HEK293 (cell line): ENCODE measurements around the gene SYT13.

ENCODE experiments used
- CTCF ChIA-PET: fragments of 350-600 bp; formaldehyde crosslinking; extraction: SDS; loops from one replicate; lab custom pipeline; 2021; ENCODE audit warnings: antibody characterized with exemption; lab: Yijun Ruan, JAX
- POLR2A ChIA-PET: fragments of 300-600 bp; formaldehyde crosslinking; extraction: SDS; loops from one replicate; lab custom pipeline; 2020; ENCODE audit warnings: antibody characterized with exemption, inconsistent platforms; lab: Yijun Ruan, JAX
- H3K27ac ChIP-seq: fragments of 200-500 bp; sonication (Bioruptor generic); 2 replicates; pipeline ENCODE4 v1.5.1; 2014; ENCODE audit warnings: low read depth, low read length, control low read depth, inconsistent platforms; ENCODE audit errors: extremely low read depth
- H3K36me3 ChIP-seq, 2 experiments: fragments of 200-500 bp in 1 of 2; sonication (Bioruptor generic) in 1 of 2; 1 replicate in 1 of 2; 2 replicates in 1 of 2; pipeline ENCODE4 v1.5.1; 2014 to 2017; ENCODE audit warnings: inconsistent platforms in 2 of 2, low read length in 2 of 2; ENCODE audit not compliant: control insufficient read depth in 2 of 2, insufficient read depth in 1 of 2
- H3K4me1 ChIP-seq: fragments of 200-500 bp; sonication (Bioruptor generic); 2 replicates; pipeline ENCODE4 v1.5.1; 2014; ENCODE audit warnings: mild to moderate bottlenecking, low read length, inconsistent platforms; ENCODE audit not compliant: control insufficient read depth, insufficient read depth
- H3K4me3 ChIP-seq: 2 replicates; pipeline ENCODE4 v1.5.1; 2011; ENCODE audit warnings: low read depth, mild to moderate bottlenecking, control low read depth, low read length, moderate library complexity
- H3K9me3 ChIP-seq: fragments of 200-500 bp; sonication (Bioruptor generic); 2 replicates; pipeline ENCODE4 v1.5.1; 2014; ENCODE audit warnings: low read depth, low read length, inconsistent platforms; ENCODE audit not compliant: control insufficient read depth, insufficient read depth
- FEZF1 ChIP-seq: fragments of 450-650 bp; formaldehyde crosslinking; IDR thresholded peaks from 2 replicates; pipeline ENCODE4 v1.5.1; 2016; ENCODE audit warnings: missing biosample characterization, missing genetic modification characterization
- HOXA7 ChIP-seq: sonication (generic); formaldehyde crosslinking; IDR thresholded peaks from 2 replicates; pipeline ENCODE4 v1.8.1; 2022; ENCODE audit warnings: missing genetic modification reagents, borderline replicate concordance
- KLF1 ChIP-seq: fragments of 450-650 bp; formaldehyde crosslinking; IDR thresholded peaks from 2 replicates; pipeline ENCODE4 v1.5.1; 2016; ENCODE audit warnings: missing biosample characterization, missing genetic modification characterization
- ZBTB1 ChIP-seq: fragments of 450-650 bp; formaldehyde crosslinking; IDR thresholded peaks from 2 replicates; pipeline ENCODE4 v1.5.1; 2016; ENCODE audit warnings: missing biosample characterization, missing genetic modification characterization
- ZBTB20 ChIP-seq: fragments of 450-650 bp; formaldehyde crosslinking; IDR thresholded peaks from 2 replicates; pipeline ENCODE4 v1.5.1; 2016; ENCODE audit warnings: missing biosample characterization, missing genetic modification characterization
- ZFHX2 ChIP-seq: fragments of 450-650 bp; formaldehyde crosslinking; conservative IDR thresholded peaks from 2 replicates; pipeline ENCODE4 v1.5.1; 2016; ENCODE audit warnings: missing biosample characterization, missing genetic modification characterization
- ZFP3 ChIP-seq: fragments of 450-650 bp; formaldehyde crosslinking; IDR thresholded peaks from 2 replicates; pipeline ENCODE4 v1.5.1; 2016; ENCODE audit warnings: low read depth, missing biosample characterization, missing genetic modification characterization
- ZNF155 ChIP-seq: fragments of 450-650 bp; formaldehyde crosslinking; IDR thresholded peaks from 2 replicates; pipeline ENCODE4 v1.5.1; 2016; ENCODE audit warnings: missing biosample characterization, missing genetic modification characterization
- ZNF169 ChIP-seq: fragments of 450-650 bp; formaldehyde crosslinking; IDR thresholded peaks from 2 replicates; pipeline ENCODE4 v1.5.1; 2016; ENCODE audit warnings: missing biosample characterization, missing genetic modification characterization
- ZNF2 ChIP-seq: fragments of 450-650 bp; formaldehyde crosslinking; IDR thresholded peaks from 2 replicates; pipeline ENCODE4 v1.5.1; 2016; ENCODE audit warnings: missing biosample characterization, missing genetic modification characterization
- ZNF202 ChIP-seq: fragments of 450-650 bp; formaldehyde crosslinking; IDR thresholded peaks from 2 replicates; pipeline ENCODE4 v1.5.1; 2016; ENCODE audit warnings: missing biosample characterization, missing genetic modification characterization, borderline replicate concordance
- ZNF214 ChIP-seq: fragments of 450-650 bp; formaldehyde crosslinking; IDR thresholded peaks from 2 replicates; pipeline ENCODE4 v1.5.1; 2017; ENCODE audit warnings: missing biosample characterization, mild to moderate bottlenecking, missing genetic modification characterization, borderline replicate concordance
- ZNF292 ChIP-seq: fragments of 450-650 bp; formaldehyde crosslinking; IDR thresholded peaks from 2 replicates; pipeline ENCODE4 v1.5.1; 2016; ENCODE audit warnings: low read depth, missing biosample characterization, missing genetic modification characterization, borderline replicate concordance
- ZNF311 ChIP-seq: fragments of 450-650 bp; formaldehyde crosslinking; IDR thresholded peaks from 2 replicates; pipeline ENCODE4 v1.5.1; 2017; ENCODE audit warnings: missing biosample characterization, missing genetic modification characterization, borderline replicate concordance
- ZNF335 ChIP-seq: fragments of 450-650 bp; formaldehyde crosslinking; conservative IDR thresholded peaks from 2 replicates; pipeline ENCODE4 v1.5.1; 2016; ENCODE audit warnings: missing biosample characterization, missing genetic modification characterization
- ZNF350 ChIP-seq: fragments of 450-650 bp; formaldehyde crosslinking; IDR thresholded peaks from 2 replicates; pipeline ENCODE4 v1.5.0; 2017; ENCODE audit warnings: missing biosample characterization, mild to moderate bottlenecking, missing genetic modification characterization
- ZNF354C ChIP-seq: fragments of 450-650 bp; formaldehyde crosslinking; IDR thresholded peaks from 2 replicates; pipeline ENCODE4 v1.5.1; 2016; ENCODE audit warnings: missing biosample characterization, missing genetic modification characterization, low read depth, borderline replicate concordance
- ZNF37A ChIP-seq: fragments of 450-650 bp; IDR thresholded peaks from 2 replicates; pipeline ENCODE4 v1.5.1; 2018; ENCODE audit warnings: missing biosample characterization, missing genetic modification characterization
- ZNF391 ChIP-seq: fragments of 450-650 bp; formaldehyde crosslinking; IDR thresholded peaks from 2 replicates; pipeline ENCODE4 v1.5.1; 2016; ENCODE audit warnings: low read depth, missing biosample characterization, missing genetic modification characterization, borderline replicate concordance
- ZNF394 ChIP-seq: fragments of 450-650 bp; formaldehyde crosslinking; IDR thresholded peaks from 2 replicates; pipeline ENCODE4 v1.5.1; 2016; ENCODE audit warnings: missing biosample characterization, missing genetic modification characterization, mild to moderate bottlenecking, moderate library complexity, borderline replicate concordance
- ZNF514 ChIP-seq: fragments of 450-650 bp; formaldehyde crosslinking; IDR thresholded peaks from 2 replicates; pipeline ENCODE4 v1.5.1; 2016; ENCODE audit warnings: missing biosample characterization, missing genetic modification characterization
- ZNF561 ChIP-seq: fragments of 450-650 bp; IDR thresholded peaks from 2 replicates; pipeline ENCODE4 v1.5.1; 2018; ENCODE audit warnings: missing biosample characterization, missing genetic modification characterization, borderline replicate concordance
- ZNF677 ChIP-seq: fragments of 450-650 bp; IDR thresholded peaks from 2 replicates; pipeline ENCODE4 v1.5.0; 2018; ENCODE audit warnings: missing biosample characterization, mild to moderate bottlenecking, missing genetic modification characterization, moderate library complexity
- ZNF785 ChIP-seq: fragments of 450-650 bp; formaldehyde crosslinking; IDR thresholded peaks from 2 replicates; pipeline ENCODE4 v1.5.1; 2016; ENCODE audit warnings: missing biosample characterization, missing genetic modification characterization
- ZSCAN23 ChIP-seq: fragments of 450-650 bp; formaldehyde crosslinking; IDR thresholded peaks from 2 replicates; pipeline ENCODE4 v1.5.1; 2016; ENCODE audit warnings: missing biosample characterization, missing genetic modification characterization
- TF ChIP-seq, protein P1 (sequence below): fragments of 450-650 bp; formaldehyde crosslinking; IDR thresholded peaks from 2 replicates; pipeline ENCODE4 v1.5.1; 2016; ENCODE audit warnings: missing biosample characterization, missing genetic modification characterization, borderline replicate concordance
- TF ChIP-seq, protein P2 (sequence below): sonication (generic); formaldehyde crosslinking; IDR thresholded peaks from 2 replicates; pipeline ENCODE4 v1.8.1; 2022; ENCODE audit warnings: mild to moderate bottlenecking, moderate library complexity, missing genetic modification reagents

SYT13 gene

DNA sequence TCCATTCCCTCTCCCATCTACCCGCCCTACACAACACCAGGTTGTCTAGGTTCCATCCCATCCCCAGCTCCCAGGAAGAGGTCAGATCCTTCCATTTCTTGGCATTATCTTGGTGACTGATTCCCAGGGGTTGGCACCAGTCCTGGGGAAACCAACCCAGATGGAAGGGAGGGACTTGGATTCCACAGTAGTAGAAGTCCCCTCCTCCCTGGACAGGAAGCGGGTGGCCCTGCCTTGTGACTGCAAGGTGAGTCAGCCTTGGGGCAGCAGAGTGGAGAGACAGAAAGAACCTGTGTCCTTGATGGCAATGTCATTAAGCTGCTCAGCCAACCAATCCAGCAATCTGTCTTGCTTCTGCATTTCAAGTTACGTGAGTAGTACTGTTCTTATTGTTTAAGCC is 26.5 kb downstream of the SYT13 start (continued):
- TF ChIP-seq ZBTB1 (tag by site-specific recombination): no peak
- TF ChIP-seq ZNF155: no peak
- no peak for TF ChIP-seq ZNF214 (tag by site-specific recombination)
- no peak for TF ChIP-seq ZNF2 (tag by site-specific recombination)
- no peak for TF ChIP-seq ZBTB20 (tag by site-specific recombination)
- no peak for TF ChIP-seq ZNF37A
- no peak for TF ChIP-seq ZFP3 (tag by site-specific recombination)
- TF ChIP-seq ZNF561 (tag by site-specific recombination): no peak

DNA sequence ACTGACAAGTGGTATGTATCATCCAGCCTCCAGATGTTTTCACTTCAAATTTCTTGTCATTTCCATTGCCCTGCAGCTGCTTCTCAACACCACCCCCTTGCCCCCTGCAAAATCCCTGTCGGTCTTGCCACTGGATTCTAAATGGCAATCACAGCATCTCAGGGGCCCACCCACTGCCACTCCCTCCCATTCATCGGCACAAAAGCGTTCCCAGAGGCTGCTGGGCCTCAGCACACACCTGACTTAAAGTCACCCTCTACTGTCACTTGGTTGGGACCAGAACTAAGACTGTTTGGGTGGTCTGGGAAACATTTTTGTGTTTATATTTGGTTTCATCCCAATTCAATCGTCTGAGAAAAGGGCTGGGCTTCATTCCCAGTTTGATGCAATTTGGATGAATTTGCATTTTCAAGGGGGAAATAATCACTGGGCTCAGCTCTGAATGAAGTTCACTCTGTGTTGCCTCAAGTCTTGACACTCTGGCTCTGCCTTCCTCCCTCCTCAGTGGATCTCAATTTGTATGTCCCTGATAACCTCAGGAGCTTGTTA is 27.1 kb downstream of the SYT13 start:
- no peaks in the 10 kb centered on the region for H3K9me3 ChIP-seq
- ChIA-PET POLR2A (interaction anchor here (0.5 kb wide), 1 partner anchor 14 kb away, joined by 4 read pairs; no protein-coding TSS in a partner anchor), CTCF (interaction anchor here (0.6 to 1.1 kb wide), 4 partner anchors 26 to 332 kb away, joined by 3 read pairs; no protein-coding TSS in a partner anchor)
- no peaks in the 10 kb centered on the region for H3K36me3 ChIP-seq
- no peaks in the 10 kb centered on the region for H3K4me1 ChIP-seq
- no peak for TF ChIP-seq ZNF677 (tag by site-specific recombination)
- no peak for TF ChIP-seq FEZF1
- no peak for TF ChIP-seq ZNF391
- no peak for TF ChIP-seq ZSCAN23 (tag by site-specific recombination)
- TF ChIP-seq KLF1: no peak
- TF ChIP-seq ZNF292 (tag by site-specific recombination): no peak
- no peak for TF ChIP-seq HOXA7 (CRISPR knock-in tag)
- TF ChIP-seq ZNF785 (tag by site-specific recombination): no peak
- no peak for TF ChIP-seq ZNF202 (tag by site-specific recombination)
- no peak overlapping the region for H3K4me3 ChIP-seq
- H3K27ac ChIP-seq: no peak overlapping the region

DNA sequence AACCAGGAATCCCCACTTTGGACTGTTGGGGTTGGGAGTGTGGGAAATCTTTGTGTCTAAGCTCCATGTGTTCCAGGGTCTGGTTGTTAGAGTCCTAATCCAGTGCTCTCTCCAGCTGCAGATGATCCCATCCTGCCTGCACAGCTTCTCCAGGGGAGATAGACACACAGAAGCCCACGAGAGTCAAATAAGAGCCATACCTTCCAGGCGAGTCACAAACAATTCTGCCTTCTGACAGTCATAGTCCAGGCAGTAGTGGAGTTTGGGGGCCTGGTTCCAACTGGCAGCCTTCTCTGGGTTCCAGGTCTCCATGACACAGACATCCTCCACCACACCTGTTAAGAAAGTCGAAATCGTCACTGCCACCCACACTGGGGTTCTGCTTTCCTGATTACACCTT is 32.1 kb downstream of the SYT13 start:
- Histone ChIP-seq H3K9me3 (no peaks in the 10 kb centered on the region), H3K27ac (no peak overlapping the region), H3K4me3 (no peak overlapping the region), H3K36me3 (no peaks in the 10 kb centered on the region), H3K4me1 (no peaks in the 10 kb centered on the region)
- ChIA-PET CTCF (interaction anchor here (0.6 to 1.4 kb wide), 4 partner anchors 12 to 299 kb away, joined by 3 to 4 read pairs (median 4); no protein-coding TSS in a partner anchor), POLR2A (no interaction called here)
- TF ChIP-seq ZNF514: no peak
- TF ChIP-seq ZNF394 (tag by site-specific recombination): no peak
- TF ChIP-seq, protein P1, sequence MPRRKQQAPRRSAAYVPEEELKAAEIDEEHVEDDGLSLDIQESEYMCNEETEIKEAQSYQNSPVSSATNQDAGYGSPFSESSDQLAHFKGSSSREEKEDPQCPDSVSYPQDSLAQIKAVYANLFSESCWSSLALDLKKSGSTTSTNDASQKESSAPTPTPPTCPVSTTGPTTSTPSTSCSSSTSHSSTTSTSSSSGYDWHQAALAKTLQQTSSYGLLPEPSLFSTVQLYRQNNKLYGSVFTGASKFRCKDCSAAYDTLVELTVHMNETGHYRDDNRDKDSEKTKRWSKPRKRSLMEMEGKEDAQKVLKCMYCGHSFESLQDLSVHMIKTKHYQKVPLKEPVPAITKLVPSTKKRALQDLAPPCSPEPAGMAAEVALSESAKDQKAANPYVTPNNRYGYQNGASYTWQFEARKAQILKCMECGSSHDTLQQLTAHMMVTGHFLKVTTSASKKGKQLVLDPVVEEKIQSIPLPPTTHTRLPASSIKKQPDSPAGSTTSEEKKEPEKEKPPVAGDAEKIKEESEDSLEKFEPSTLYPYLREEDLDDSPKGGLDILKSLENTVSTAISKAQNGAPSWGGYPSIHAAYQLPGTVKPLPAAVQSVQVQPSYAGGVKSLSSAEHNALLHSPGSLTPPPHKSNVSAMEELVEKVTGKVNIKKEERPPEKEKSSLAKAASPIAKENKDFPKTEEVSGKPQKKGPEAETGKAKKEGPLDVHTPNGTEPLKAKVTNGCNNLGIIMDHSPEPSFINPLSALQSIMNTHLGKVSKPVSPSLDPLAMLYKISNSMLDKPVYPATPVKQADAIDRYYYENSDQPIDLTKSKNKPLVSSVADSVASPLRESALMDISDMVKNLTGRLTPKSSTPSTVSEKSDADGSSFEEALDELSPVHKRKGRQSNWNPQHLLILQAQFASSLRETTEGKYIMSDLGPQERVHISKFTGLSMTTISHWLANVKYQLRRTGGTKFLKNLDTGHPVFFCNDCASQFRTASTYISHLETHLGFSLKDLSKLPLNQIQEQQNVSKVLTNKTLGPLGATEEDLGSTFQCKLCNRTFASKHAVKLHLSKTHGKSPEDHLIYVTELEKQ (tag by site-specific recombination): no peak
- TF ChIP-seq ZNF350 (tag by site-specific recombination): no peak
- no peak for TF ChIP-seq ZNF292 (tag by site-specific recombination)
- TF ChIP-seq ZNF169 (tag by site-specific recombination): no peak
- TF ChIP-seq ZNF335 (tag by site-specific recombination): no peak
- TF ChIP-seq, protein P2, sequence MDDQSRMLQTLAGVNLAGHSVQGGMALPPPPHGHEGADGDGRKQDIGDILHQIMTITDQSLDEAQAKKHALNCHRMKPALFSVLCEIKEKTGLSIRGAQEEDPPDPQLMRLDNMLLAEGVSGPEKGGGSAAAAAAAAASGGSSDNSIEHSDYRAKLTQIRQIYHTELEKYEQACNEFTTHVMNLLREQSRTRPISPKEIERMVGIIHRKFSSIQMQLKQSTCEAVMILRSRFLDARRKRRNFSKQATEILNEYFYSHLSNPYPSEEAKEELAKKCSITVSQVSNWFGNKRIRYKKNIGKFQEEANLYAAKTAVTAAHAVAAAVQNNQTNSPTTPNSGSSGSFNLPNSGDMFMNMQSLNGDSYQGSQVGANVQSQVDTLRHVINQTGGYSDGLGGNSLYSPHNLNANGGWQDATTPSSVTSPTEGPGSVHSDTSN (CRISPR knock-in tag): no peak
- TF ChIP-seq ZNF311: no peak
- TF ChIP-seq ZFHX2 (tag by site-specific recombination): no peak
- TF ChIP-seq ZNF354C (tag by site-specific recombination): no peak
